Right lobe of liver (tissue), 4 donors: ENCODE data around the gene ANK2.

Source experiments
- POLR2A ChIP-seq: fragments of 450-650 bp; IDR thresholded peaks from one replicate; pipeline ENCODE4 v1.6.1; 2017; ENCODE audit warnings: antibody characterized with exemption, mild to moderate bottlenecking
- TF ChIP-seq, protein P1 (sequence below), 4 donors: fragments of 200-600 bp in 3 of 4; fragments of 450-650 bp in 1 of 4; IDR thresholded peaks; one replicate each; pipeline versions ENCODE4 v1.5.1 to v1.8.0; 2016 to 2022; ENCODE audit warnings: antibody characterized with exemption in 4 of 4, mild to moderate bottlenecking in 2 of 4
- donor health status: DM: no; HTN: no; CAD: no.
- donor health status: DM: no; HTN: no; CAD: no.
- donor health status: DM: no; HTN: yes; CAD: no.

DNA sequence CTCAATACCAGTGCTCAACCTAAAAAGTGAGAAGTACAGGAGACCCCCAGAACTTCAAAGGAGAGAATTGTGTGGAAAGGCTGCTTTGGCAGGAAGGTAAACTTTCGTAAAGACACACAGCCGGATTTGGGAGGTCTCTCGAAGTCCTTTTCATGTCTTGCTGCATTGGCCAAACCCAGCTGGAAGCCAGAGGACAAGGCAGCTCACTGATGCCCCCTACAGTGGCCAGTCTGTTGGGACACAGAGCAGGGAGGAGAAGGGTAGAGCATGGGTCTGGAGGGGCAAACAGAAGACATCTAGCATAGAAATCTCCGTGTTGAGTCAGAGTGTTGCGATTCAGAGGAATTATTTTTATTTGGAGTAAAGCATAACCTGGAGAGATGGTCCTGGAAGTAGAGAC, 198.9 kb downstream of the ANK2 start:
- no peak for TF ChIP-seq POLR2A
- TF ChIP-seq, protein P1, sequence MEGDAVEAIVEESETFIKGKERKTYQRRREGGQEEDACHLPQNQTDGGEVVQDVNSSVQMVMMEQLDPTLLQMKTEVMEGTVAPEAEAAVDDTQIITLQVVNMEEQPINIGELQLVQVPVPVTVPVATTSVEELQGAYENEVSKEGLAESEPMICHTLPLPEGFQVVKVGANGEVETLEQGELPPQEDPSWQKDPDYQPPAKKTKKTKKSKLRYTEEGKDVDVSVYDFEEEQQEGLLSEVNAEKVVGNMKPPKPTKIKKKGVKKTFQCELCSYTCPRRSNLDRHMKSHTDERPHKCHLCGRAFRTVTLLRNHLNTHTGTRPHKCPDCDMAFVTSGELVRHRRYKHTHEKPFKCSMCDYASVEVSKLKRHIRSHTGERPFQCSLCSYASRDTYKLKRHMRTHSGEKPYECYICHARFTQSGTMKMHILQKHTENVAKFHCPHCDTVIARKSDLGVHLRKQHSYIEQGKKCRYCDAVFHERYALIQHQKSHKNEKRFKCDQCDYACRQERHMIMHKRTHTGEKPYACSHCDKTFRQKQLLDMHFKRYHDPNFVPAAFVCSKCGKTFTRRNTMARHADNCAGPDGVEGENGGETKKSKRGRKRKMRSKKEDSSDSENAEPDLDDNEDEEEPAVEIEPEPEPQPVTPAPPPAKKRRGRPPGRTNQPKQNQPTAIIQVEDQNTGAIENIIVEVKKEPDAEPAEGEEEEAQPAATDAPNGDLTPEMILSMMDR (IDR thresholded peaks at IDR 0.05), result peak in 1 of 4 donors; percentile 10
